A549 (cell line): Measurements from ENCODE around the gene TEX264.

ENCODE experiments used
- BHLHE40 ChIP-seq: IDR thresholded peaks from 2 replicates; pipeline ENCODE4 v1.6.1; 2012; ENCODE audit warnings: low read depth, low read length, inconsistent platforms
- CBX8 ChIP-seq: fragments of 200-600 bp; sonication (generic); IDR thresholded peaks from 2 replicates; pipeline ENCODE4 v1.6.1; 2016
- ELK1 ChIP-seq: fragments of 150-350 bp; IDR thresholded peaks from 2 replicates; pipeline ENCODE4 v1.6.1; 2014; ENCODE audit warnings: low read depth, mild to moderate bottlenecking, low read length
- ESRRA ChIP-seq: fragments of 150-350 bp; IDR thresholded peaks from 2 replicates; pipeline ENCODE4 v1.6.1; 2014; ENCODE audit warnings: mild to moderate bottlenecking, low read length, borderline replicate concordance
- GATA3 ChIP-seq: IDR thresholded peaks from 2 replicates; pipeline ENCODE4 v1.6.1; 2012; ENCODE audit warnings: borderline replicate concordance
- HDAC2 ChIP-seq: fragments of 200-600 bp; sonication (generic); IDR thresholded peaks from 2 replicates; pipeline ENCODE4 v1.6.1; 2016
- HMGXB4 ChIP-seq: fragments of 250-450 bp; sonication (Bioruptor Pico); IDR thresholded peaks from 2 replicates; pipeline ENCODE4 v1.5.0; 2021; ENCODE audit warnings: mild to moderate bottlenecking, moderate library complexity, borderline replicate concordance
- NFE2L2 ChIP-seq: fragments of 150-350 bp; conservative IDR thresholded peaks from 2 replicates; pipeline ENCODE4 v1.6.1; 2014; ENCODE audit warnings: low read length
- POLR2A ChIP-seq: IDR thresholded peaks from 2 replicates; pipeline ENCODE4 v1.6.1; 2012; ENCODE audit warnings: mild to moderate bottlenecking, low read length
- POLR2AphosphoS2 ChIP-seq: conservative IDR thresholded peaks from 2 replicates; pipeline ENCODE4 v1.6.1; 2012; ENCODE audit warnings: low read length, improper control_type of control experiment, inconsistent platforms
- RAD21 ChIP-seq, 2 experiments: fragments of >200 bp in 1 of 2; sonication (Bioruptor Twin) in 1 of 2; formaldehyde crosslinking in 1 of 2; IDR thresholded peaks in 1 of 2; conservative IDR thresholded peaks in 1 of 2; 2 replicates in 1 of 2; 3 replicates in 1 of 2; pipeline ENCODE4 v1.6.1; 2012 to 2018; ENCODE audit warnings: inconsistent platforms in 1 of 2
- TF ChIP-seq, protein P1 (sequence below): fragments of >200 bp; sonication (Bioruptor Twin); formaldehyde crosslinking; IDR thresholded peaks from 3 replicates; pipeline ENCODE4 v1.5.1; 2016
- TF ChIP-seq, protein P2 (sequence below): fragments of 200-600 bp; sonication (generic); IDR thresholded peaks from 2 replicates; pipeline ENCODE4 v1.6.1; 2016; ENCODE audit warnings: antibody characterized with exemption, mild to moderate bottlenecking, moderate library complexity

DNA sequence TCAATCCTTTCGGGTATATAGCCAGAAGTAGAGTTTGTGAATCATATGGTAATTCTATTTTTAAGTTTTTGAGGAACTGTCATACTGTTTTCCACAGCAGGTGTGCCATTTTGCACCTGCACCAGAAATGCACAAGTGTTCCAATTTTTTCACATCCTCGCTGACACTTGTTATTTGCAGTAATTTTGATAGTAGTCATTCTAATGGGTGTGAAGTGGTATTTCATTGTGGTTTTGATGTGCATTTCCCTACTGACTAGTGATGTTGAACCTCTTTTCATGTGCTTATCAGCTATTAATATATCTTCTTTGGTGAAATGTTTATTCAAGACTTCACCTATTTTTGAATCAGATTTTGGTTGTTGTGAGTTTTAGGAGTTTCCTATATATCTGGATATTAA is 64.9 kb downstream of the TEX264 start:
- TF ChIP-seq, protein P1, sequence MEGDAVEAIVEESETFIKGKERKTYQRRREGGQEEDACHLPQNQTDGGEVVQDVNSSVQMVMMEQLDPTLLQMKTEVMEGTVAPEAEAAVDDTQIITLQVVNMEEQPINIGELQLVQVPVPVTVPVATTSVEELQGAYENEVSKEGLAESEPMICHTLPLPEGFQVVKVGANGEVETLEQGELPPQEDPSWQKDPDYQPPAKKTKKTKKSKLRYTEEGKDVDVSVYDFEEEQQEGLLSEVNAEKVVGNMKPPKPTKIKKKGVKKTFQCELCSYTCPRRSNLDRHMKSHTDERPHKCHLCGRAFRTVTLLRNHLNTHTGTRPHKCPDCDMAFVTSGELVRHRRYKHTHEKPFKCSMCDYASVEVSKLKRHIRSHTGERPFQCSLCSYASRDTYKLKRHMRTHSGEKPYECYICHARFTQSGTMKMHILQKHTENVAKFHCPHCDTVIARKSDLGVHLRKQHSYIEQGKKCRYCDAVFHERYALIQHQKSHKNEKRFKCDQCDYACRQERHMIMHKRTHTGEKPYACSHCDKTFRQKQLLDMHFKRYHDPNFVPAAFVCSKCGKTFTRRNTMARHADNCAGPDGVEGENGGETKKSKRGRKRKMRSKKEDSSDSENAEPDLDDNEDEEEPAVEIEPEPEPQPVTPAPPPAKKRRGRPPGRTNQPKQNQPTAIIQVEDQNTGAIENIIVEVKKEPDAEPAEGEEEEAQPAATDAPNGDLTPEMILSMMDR: no peak
- TF ChIP-seq GATA3 (no peak), NFE2L2 (no peak), HMGXB4 (CRISPR knock-in tag) (no peak), POLR2A (no peak), RAD21 (conservative IDR thresholded peaks at IDR 0.05 in 1 of 2, IDR thresholded peaks at IDR 0.05 in 1 of 2) (no peak), BHLHE40 (no peak), ELK1 (no peak), CBX8 (no peak), ESRRA (no peak), POLR2AphosphoS2 (no peak), HDAC2 (no peak)
- TF ChIP-seq, protein P2, sequence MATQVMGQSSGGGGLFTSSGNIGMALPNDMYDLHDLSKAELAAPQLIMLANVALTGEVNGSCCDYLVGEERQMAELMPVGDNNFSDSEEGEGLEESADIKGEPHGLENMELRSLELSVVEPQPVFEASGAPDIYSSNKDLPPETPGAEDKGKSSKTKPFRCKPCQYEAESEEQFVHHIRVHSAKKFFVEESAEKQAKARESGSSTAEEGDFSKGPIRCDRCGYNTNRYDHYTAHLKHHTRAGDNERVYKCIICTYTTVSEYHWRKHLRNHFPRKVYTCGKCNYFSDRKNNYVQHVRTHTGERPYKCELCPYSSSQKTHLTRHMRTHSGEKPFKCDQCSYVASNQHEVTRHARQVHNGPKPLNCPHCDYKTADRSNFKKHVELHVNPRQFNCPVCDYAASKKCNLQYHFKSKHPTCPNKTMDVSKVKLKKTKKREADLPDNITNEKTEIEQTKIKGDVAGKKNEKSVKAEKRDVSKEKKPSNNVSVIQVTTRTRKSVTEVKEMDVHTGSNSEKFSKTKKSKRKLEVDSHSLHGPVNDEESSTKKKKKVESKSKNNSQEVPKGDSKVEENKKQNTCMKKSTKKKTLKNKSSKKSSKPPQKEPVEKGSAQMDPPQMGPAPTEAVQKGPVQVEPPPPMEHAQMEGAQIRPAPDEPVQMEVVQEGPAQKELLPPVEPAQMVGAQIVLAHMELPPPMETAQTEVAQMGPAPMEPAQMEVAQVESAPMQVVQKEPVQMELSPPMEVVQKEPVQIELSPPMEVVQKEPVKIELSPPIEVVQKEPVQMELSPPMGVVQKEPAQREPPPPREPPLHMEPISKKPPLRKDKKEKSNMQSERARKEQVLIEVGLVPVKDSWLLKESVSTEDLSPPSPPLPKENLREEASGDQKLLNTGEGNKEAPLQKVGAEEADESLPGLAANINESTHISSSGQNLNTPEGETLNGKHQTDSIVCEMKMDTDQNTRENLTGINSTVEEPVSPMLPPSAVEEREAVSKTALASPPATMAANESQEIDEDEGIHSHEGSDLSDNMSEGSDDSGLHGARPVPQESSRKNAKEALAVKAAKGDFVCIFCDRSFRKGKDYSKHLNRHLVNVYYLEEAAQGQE: no peak
